HepG2 (cell line): ENCODE results near the gene HSCB. TPM values are rescaled to one million over a fixed set of nuclear protein-coding genes. Genes with fewer than 3 reads are reported as not detected.
A peak's percentile ranks its signal among the peaks of the same experiment; 100 is the strongest.

Source experiments
- BHLHE40 ChIP-seq: IDR thresholded peaks from 2 replicates; pipeline ENCODE4 v1.6.1; 2011; ENCODE audit warnings: low read length, improper control_type of control experiment
- CCDC6 ChIP-seq: sonication (generic); formaldehyde crosslinking; IDR thresholded peaks from 2 replicates; pipeline ENCODE4 v1.8.1; 2022; ENCODE audit warnings: mild to moderate bottlenecking, missing genetic modification reagents, moderate library complexity
- HMGXB4 ChIP-seq, 2 experiments: sonication (generic) in 1 of 2; formaldehyde crosslinking in 1 of 2; IDR thresholded peaks; 2 replicates each; pipeline versions ENCODE4 v1.4.0 to v1.6.1; 2018 to 2020; ENCODE audit warnings: missing genetic modification reagents in 2 of 2, borderline replicate concordance in 1 of 2, low read depth in 1 of 2, mild to moderate bottlenecking in 1 of 2, missing biosample characterization in 1 of 2
- HNRNPH1 ChIP-seq: fragments of 200-400 bp; formaldehyde crosslinking; optimal IDR thresholded peaks from 2 replicates; pipeline ENCODE3; 2017; ENCODE audit warnings: mild to moderate bottlenecking, low read depth, low read length
- IRX3 ChIP-seq: sonication (generic); formaldehyde crosslinking; IDR thresholded peaks from 2 replicates; pipeline ENCODE4 v1.8.1; 2023; ENCODE audit warnings: mild to moderate bottlenecking, low read depth, missing genetic modification reagents, borderline replicate concordance
- KDM3A ChIP-seq: IDR thresholded peaks from 2 replicates; pipeline ENCODE4 v1.6.1; 2018; ENCODE audit warnings: low read depth, missing compliant biosample characterization
- KDM6A ChIP-seq: IDR thresholded peaks from 2 replicates; pipeline ENCODE4 v1.6.1; 2016; ENCODE audit warnings: low read depth
- KLF16 ChIP-seq, 2 experiments: sonication (generic) in 1 of 2; formaldehyde crosslinking in 1 of 2; IDR thresholded peaks; 2 replicates each; pipeline versions ENCODE4 v1.6.1 to v1.8.0; 2016 to 2023; ENCODE audit warnings: missing genetic modification reagents in 2 of 2, missing compliant biosample characterization in 1 of 2
- NR1H2 ChIP-seq: sonication (generic); formaldehyde crosslinking; IDR thresholded peaks from 2 replicates; pipeline ENCODE4 v1.8.1; 2022; ENCODE audit warnings: low read depth, missing genetic modification reagents, borderline replicate concordance
- PRMT3 ChIP-seq: sonication (generic); formaldehyde crosslinking; IDR thresholded peaks from 2 replicates; pipeline ENCODE4 v1.8.1; 2022; ENCODE audit warnings: low read depth, mild to moderate bottlenecking, moderate library complexity, missing genetic modification reagents, borderline replicate concordance
- TARDBP ChIP-seq: sonication (generic); formaldehyde crosslinking; IDR thresholded peaks from 2 replicates; pipeline ENCODE4 v1.8.0; 2022; ENCODE audit warnings: mild to moderate bottlenecking, missing genetic modification reagents
- XBP1 ChIP-seq: sonication (generic); formaldehyde crosslinking; IDR thresholded peaks from 2 replicates; pipeline ENCODE4 v1.5.0; 2020; ENCODE audit warnings: missing genetic modification reagents
- ZBTB8A ChIP-seq: sonication (generic); formaldehyde crosslinking; IDR thresholded peaks from 2 replicates; pipeline ENCODE4 v1.4.0; 2020; ENCODE audit warnings: mild to moderate bottlenecking, low read depth, missing genetic modification reagents, borderline replicate concordance
- ZFX ChIP-seq: sonication (generic); formaldehyde crosslinking; IDR thresholded peaks from 2 replicates; pipeline ENCODE4 v1.4.0; 2020; ENCODE audit warnings: mild to moderate bottlenecking, low read depth, missing genetic modification reagents, moderate library complexity
- ZMAT3 ChIP-seq: sonication (generic); formaldehyde crosslinking; conservative IDR thresholded peaks from 2 replicates; pipeline ENCODE4 v1.7.0; 2021; ENCODE audit warnings: missing genetic modification reagents
- ZNF761 ChIP-seq: sonication (generic); formaldehyde crosslinking; conservative IDR thresholded peaks from 2 replicates; pipeline ENCODE4 v1.4.0; 2020; ENCODE audit warnings: mild to moderate bottlenecking, missing genetic modification reagents
- ZSCAN29 ChIP-seq: sonication (generic); formaldehyde crosslinking; conservative IDR thresholded peaks from 2 replicates; pipeline ENCODE4 v1.4.0; 2020; ENCODE audit warnings: mild to moderate bottlenecking, missing genetic modification reagents
- polyA plus RNA-seq, 8 experiments: library from polyadenylated mRNA; depleted of rRNA in 3 of 8; stranded (reverse) in 7 of 8; unstranded in 1 of 8; fragments of >200 nt; fragmentation: Illumina TruSeq in 4 of 8; extraction: Trizol in 4 of 8; gene quantifications; 2 replicates each; pipeline versions ENCODE4 v1.2.1 to v1.2.3, GENCODE V29; 2011 to 2016; ENCODE audit warnings: low read depth in 4 of 8, missing spikeins in 1 of 8, mixed read lengths in 1 of 8; ENCODE audit not compliant: insufficient read depth in 1 of 8
- total RNA-seq, 5 experiments: library from RNA; depleted of rRNA; stranded (reverse); fragments of >200 nt; fragmentation: Illumina TruSeq; extraction: Trizol; gene quantifications; 2 replicates each; pipeline ENCODE4 v1.2.3, GENCODE V29; 2016; ENCODE audit warnings: low read depth in 1 of 5
- TF ChIP-seq, protein P1 (sequence below), 2 experiments: fragments of 450-650 bp in 1 of 2; sonication (generic) in 1 of 2; formaldehyde crosslinking in 1 of 2; IDR thresholded peaks; 2 replicates each; pipeline versions ENCODE4 v1.6.1 to v1.8.0; 2016 to 2022; ENCODE audit warnings: antibody characterized with exemption in 1 of 2, mild to moderate bottlenecking in 1 of 2, missing genetic modification reagents in 1 of 2

HSCB gene
- total and polyA plus RNA-seq, 2 of the 13 experiments (the other 11 are each of a cell fraction or from before 2014, with no cell fraction given): 15.4 to 20.9 TPM

DNA sequence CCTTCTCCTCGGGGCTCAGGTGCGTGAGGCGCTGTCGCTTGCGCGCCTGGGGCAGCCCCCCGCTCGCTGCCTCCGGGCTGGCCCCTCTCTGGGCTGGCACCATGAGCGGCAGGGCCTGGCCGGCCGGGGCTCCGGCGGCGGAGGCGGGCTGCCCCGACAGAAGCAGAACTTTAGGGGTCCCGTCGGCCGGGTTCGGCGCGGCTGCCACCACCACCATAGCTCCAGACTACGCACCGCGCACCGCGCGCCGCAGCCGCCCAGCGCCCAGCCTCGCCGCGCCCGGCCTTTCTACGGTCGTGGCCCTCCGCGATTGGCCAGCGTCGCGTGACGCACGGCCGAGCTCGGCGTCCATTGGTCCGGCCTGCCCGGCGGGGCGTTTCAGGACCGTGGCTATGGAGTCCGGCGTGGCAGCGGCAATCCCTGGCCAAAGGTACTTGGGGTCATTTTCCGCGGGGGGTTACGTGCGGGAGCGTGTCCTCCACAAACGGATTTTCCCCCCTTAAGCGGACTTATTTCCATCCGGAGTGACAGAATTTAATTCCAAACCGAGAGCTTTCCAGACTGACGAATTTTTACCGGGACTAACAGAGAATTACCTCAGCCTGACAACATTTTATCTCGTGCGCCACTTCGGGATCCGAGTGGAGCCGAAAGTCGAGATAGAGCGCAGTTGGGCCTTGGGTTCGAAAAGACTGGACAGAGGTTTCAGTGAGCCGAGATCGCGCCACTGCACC lies 58.6 kb downstream of the HSCB start, which contains the start of gene XBP1 (continued):
- TF ChIP-seq, protein P1, sequence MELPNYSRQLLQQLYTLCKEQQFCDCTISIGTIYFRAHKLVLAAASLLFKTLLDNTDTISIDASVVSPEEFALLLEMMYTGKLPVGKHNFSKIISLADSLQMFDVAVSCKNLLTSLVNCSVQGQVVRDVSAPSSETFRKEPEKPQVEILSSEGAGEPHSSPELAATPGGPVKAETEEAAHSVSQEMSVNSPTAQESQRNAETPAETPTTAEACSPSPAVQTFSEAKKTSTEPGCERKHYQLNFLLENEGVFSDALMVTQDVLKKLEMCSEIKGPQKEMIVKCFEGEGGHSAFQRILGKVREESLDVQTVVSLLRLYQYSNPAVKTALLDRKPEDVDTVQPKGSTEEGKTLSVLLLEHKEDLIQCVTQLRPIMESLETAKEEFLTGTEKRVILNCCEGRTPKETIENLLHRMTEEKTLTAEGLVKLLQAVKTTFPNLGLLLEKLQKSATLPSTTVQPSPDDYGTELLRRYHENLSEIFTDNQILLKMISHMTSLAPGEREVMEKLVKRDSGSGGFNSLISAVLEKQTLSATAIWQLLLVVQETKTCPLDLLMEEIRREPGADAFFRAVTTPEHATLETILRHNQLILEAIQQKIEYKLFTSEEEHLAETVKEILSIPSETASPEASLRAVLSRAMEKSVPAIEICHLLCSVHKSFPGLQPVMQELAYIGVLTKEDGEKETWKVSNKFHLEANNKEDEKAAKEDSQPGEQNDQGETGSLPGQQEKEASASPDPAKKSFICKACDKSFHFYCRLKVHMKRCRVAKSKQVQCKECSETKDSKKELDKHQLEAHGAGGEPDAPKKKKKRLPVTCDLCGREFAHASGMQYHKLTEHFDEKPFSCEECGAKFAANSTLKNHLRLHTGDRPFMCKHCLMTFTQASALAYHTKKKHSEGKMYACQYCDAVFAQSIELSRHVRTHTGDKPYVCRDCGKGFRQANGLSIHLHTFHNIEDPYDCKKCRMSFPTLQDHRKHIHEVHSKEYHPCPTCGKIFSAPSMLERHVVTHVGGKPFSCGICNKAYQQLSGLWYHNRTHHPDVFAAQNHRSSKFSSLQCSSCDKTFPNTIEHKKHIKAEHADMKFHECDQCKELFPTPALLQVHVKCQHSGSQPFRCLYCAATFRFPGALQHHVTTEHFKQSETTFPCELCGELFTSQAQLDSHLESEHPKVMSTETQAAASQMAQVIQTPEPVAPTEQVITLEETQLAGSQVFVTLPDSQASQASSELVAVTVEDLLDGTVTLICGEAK (IDR thresholded peaks at IDR 0.05): no peak
- TF ChIP-seq, protein P1 (CRISPR knock-in tag; IDR thresholded peaks at IDR 0.05): no peak
- TF ChIP-seq HNRNPH1: peak; percentile 84
- TF ChIP-seq IRX3 (CRISPR knock-in tag): peak; percentile 79
- TF ChIP-seq ZNF761: peak; percentile 69; the same call in 1 of the 2 replicates
- no peak; the same call in 1 of the 2 replicates for TF ChIP-seq BHLHE40
- TF ChIP-seq ZBTB8A (CRISPR knock-in tag): peak; percentile 82; the same call in 1 of the 2 replicates
- TF ChIP-seq PRMT3 (CRISPR knock-in tag): 0 out of 2 replicates have a peak, but pooled peaks have one; percentile 60
- TF ChIP-seq ZMAT3 (CRISPR knock-in tag): peak; percentile 61; the same call in 1 of the 2 replicates
- TF ChIP-seq KLF16 (CRISPR knock-in tag; IDR thresholded peaks at IDR 0.05): no peak; a peak in 1 of 4 replicates
- TF ChIP-seq TARDBP (CRISPR knock-in tag): 0 out of 2 replicates have a peak, but pooled peaks have one; percentile 26
- TF ChIP-seq KDM3A (CRISPR knock-in tag): no peak
- TF ChIP-seq ZSCAN29 (CRISPR knock-in tag): 0 out of 2 replicates have a peak, but pooled peaks have one; percentile 50
- peak; percentile 99 for TF ChIP-seq XBP1
- TF ChIP-seq KDM6A (CRISPR knock-in tag): no peak
- TF ChIP-seq CCDC6 (CRISPR knock-in tag): peak; percentile 68; the same call in 1 of the 2 replicates
- TF ChIP-seq HMGXB4 (CRISPR knock-in tag; IDR thresholded peaks at IDR 0.05; ENCODE audit: borderline replicate concordance in 1 of 2, low read depth in 1 of 2): peak; percentile 56 to 76; a peak in 3 of 4 replicates
- peak; percentile 80 for TF ChIP-seq ZFX (CRISPR knock-in tag)
- no peak for TF ChIP-seq NR1H2
